HG03460 (cell line): ENCODE measurements around the gene SLC30A2.

Experiments
- ATAC-seq: cut with Tn5 transposase; IDR thresholded peaks from one replicate; pipeline ENCODE4 v1.9.1; 2021; ENCODE audit not compliant: unreplicated experiment

The SLC30A2 gene

DNA sequence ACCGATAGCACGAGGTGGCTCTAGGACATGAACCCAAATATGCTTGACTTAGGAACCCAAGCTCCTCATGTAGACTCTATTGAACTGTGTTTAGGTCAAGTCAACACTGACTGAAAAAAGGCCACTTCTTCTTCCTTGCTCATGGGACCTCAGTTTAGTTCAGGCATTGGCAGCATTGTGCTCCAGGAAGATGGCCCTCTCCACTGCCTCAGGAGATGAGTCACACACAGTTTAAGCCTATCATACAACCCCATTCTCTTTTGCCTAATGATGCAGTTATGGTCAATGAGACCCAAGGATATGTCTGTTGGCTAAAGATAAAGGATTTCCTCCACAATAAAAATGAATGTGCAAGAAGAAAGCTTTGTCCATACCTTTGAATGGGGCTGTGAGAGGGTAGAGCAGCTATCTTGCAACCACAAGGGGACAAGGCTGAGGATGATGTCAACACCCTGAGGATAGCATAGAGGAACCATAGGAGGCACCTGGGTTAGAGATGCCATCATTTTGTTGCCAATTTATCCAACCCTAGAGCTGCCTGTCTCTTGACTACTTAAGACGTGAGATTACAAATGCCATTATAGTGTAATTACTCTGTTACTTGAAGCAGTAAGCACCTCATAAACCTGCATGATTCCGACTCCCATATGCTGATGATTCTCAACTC lies 24.5 kb upstream of the SLC30A2 start:
- no peak for ATAC-seq

DNA sequence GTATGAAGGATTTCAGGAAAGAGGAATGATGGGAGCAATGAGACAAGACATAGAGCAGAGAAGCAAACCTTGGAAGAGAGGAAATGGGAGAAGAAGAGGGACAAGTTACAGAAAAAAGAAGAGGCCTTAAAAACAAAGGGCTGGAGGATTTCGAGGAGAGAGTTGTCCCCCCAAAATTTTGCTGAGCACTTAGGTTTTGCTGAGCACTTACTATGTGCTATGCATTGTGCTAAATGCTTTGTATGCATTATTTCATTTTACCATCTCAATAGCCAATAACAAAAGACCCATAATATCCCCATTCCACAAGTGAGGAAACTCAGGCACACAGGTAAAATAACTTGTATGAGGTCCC lies 24.0 kb upstream of the SLC30A2 start:
- ATAC-seq = no peak

- ATAC-seq = no peak
These were observed 21.6 kb upstream of the SLC30A2 start, which contains the start of gene TRIM63 for GRCh38 chr1:26067432-26067911. Gene TRIM63 (minus strand): TSS chr1:26067630. CDS start chr1:26067494, 136 bp downstream.

DNA sequence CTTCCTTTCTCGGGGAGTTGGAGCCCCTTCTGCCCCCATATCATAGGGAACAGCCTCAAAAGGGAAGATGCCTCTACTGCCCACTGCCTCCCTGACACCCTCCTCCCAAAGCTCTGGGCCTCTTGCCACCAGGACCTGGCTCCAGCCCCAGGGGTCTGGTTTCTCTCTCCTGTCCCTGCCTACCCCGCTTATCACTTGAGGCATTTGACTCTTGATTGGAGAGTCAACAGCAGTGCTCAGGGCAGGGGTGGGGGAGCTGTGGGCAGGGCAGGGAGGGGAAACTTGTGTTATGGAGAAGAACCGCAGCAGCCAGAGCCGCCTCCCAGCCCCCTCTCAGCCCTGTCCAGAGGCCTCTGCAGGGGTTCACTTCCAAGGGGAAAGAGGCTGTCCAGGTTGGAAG lies 20.9 kb upstream of the SLC30A2 start:
- ATAC-seq = no peak

- no peak for ATAC-seq
These were observed 20.2 kb upstream of the SLC30A2 start for GRCh38 chr1:26066160-26066559.

GRCh38 chr1:26064553-26064952 lies 18.6 kb upstream of the SLC30A2 start:
- ATAC-seq = no peak

DNA sequence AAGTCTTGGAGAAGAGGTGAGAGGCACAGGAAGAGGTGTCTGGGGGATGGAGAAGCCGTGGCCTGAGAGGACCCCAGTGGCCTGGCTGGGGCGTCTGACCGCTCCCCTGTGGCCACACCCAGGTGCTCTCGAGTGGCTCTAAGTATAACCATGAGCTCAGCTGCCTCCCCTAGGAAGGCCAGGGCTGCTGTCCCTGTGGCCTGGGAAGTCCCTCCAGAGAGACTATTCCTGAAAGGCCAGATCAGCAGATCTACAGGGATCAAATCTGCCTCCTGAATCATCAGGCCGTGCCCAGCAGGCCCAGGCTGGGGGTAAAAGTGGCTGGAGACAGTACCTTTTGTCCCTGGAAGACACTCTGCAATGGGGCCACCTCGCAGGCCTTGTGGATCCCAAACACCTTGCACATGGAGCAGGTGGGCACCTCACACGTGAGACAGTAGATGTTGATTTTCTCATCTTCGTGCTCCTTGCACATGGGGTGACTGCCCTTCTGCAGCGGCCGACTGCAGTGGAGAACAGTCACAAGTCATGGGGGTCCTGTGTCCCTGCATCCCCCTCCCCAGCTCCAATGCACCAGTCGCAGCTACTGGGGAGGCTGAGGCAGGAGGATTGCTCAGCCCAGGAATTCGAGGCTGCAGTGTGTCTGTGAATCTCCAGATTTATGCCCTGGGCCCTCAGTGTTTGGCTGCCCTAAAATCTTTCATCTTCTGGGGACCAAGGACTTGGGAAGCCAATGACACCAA lies 15.1 kb upstream of the SLC30A2 start:
- no peak for ATAC-seq

- no peak for ATAC-seq
These were observed 14.0 kb upstream of the SLC30A2 start for GRCh38 chr1:26059906-26060305.

DNA sequence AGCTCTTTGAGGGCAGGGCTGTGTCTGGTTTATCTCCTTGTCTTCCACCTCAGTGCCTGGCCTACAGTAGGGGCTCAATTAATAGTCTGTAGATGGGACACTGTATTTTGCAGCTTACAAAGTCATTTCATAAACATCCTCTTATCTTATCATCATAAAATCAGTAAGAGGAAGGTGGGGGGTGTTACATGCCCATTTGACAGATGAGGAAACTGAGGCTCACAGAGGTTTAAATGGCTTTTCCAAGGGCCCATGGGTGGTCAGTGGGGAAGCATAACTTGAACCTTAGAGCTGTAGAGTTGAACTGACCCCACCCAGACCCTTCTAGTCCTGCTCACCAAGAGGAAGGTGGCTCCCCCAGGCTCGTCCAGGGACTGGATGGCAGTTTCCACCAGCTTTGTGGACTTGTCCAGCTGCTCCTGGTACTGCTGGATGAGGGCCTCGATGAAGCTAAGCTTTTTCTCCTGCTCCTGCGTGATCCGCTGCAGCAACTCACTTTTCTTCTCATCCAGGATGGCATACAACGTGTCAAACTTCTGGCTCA lies 12.2 kb upstream of the SLC30A2 start:
- no peak for ATAC-seq

DNA sequence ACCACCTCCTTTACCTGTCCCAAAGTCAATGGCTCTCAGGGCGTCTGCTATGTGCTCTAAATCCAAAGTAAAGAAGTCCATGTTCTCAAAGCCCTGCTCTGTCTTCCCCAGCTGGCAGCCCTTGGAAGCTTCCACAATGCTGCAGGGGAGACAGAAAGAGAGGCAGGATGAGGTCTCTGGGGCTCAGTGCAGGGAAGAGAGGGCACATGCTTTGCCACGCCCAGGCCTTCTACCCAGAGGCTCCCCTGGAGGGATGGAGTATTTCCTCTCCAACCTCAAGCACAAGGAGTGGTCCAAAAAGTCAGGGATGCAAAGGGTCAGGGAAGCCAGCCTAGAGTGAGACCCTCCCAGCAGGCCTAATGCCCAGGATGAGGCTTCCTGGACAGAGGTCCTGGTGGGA lies 11.3 kb upstream of the SLC30A2 start:
- no peak for ATAC-seq

DNA sequence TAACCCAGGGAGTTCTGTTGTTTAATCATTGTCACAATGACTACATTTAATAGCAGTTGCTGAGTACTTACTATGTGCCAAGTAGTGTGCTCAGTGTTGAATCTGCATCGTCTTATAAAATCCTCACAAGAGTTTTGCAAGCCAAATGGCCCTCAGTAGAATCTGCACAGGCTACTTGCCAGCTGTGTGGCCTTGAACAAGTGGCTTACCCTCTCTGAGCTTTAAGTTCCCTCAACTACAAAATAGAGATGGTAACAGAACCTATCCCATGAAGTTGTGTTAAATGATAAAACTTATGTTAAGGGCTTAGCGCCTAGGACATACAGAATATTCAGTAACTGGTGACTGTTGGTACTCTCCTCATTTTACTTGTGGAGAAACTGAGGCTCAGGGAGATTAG lies 9.1 kb upstream of the SLC30A2 start:
- ATAC-seq = no peak

DNA sequence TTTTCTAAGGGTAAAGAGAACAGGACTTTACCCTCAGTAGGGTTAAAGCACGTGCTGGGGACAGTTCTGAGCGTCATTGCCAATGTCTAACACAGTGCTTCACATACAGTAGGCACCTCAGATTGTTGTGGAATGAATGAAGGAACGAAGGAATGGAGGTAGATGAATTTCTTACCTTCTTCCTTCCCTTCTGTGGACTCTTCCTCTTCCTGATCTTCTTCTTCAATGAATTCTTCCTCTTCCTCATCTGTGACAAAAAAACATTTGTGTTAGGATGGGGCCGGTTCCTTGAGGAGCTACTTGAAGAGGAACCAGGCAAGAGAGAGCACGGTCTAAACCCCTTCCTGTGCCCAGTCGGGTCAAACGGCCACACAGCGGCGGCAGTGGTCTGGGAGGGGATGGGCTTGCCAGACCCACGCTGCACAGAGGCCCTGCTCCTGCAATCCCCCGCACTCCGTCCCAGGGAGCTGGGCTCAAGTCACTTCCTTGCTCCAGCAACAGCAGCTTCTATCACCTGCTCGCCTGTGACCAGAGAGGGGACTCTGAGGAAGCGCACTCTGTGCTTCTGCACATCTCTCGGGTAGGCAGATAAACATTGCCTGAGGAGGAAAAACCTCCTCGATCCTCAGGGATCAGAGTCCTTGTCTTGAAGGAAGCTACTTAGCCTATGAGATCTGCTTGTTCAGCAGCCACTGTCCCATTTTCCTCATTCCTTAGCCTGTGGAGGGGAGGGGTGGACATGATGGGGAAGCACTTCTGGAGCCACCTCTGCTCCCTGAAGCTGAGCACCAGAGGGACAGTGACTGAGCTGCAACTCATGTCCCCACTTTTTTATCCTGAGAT lies 8.0 kb upstream of the SLC30A2 start:
- no peak for ATAC-seq

- no peak for ATAC-seq
These were observed 4.3 kb upstream of the SLC30A2 start for GRCh38 chr1:26050248-26050640.

GRCh38 chr1:26049531-26050247 lies 3.8 kb upstream of the SLC30A2 start:
- no peak for ATAC-seq

- ATAC-seq = no peak
These were observed 1.5 kb upstream of the SLC30A2 start for GRCh38 chr1:26047278-26047874.

DNA sequence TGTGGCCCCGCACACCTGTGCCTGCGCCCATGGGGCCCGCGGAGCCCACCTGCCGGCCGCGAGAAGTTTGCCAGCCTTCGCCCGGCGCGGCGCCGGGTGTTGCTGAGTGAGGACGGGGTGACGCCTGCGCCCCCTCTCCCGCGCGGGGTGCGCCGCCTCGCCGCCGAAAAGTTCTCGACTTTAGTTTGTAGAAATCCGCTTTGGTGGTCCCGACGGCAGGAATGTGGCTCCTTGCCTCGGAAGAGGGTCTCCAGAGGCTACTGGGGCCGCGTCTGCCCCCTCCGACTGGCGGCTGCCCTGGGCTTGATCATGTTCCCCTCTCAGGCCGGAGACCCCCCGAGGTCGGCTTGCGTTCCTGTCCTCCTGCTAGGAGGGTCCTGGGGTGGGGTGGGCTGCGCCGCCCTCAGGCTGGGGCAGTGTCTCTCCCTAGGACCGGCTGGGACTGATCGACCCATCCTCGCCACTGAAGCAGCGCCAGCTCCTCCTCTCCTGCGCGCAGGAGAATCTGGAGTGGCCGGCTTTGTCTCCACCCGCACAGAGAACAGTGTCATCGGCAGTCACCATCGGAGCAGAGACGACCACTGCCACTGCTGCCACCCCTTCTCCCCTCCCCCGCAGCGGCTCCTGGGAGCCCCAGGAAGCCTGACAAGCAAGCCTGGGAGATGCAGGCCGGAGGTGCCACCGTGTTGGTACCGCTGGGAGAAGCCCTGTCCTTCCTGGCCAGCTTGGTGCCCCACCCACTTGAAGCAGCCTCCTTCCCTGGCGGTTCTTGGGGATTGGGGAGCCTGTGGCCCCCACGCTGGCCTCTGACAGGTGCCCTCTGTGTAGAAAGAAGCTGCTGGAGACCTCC lies 553 bp upstream of the SLC30A2 start:
- no peak for ATAC-seq

- no peak for ATAC-seq
These were observed 772 bp downstream of the SLC30A2 start for GRCh38 chr1:26044971-26045721.

GRCh38 chr1:26044414-26044813 lies 1.5 kb downstream of the SLC30A2 start:
- no peak for ATAC-seq

- no peak for ATAC-seq
These were observed 2.2 kb downstream of the SLC30A2 start for GRCh38 chr1:26043765-26044164.
